Measurements from ENCODE around the gene TMEM183A.

The TMEM183A gene

DNA sequence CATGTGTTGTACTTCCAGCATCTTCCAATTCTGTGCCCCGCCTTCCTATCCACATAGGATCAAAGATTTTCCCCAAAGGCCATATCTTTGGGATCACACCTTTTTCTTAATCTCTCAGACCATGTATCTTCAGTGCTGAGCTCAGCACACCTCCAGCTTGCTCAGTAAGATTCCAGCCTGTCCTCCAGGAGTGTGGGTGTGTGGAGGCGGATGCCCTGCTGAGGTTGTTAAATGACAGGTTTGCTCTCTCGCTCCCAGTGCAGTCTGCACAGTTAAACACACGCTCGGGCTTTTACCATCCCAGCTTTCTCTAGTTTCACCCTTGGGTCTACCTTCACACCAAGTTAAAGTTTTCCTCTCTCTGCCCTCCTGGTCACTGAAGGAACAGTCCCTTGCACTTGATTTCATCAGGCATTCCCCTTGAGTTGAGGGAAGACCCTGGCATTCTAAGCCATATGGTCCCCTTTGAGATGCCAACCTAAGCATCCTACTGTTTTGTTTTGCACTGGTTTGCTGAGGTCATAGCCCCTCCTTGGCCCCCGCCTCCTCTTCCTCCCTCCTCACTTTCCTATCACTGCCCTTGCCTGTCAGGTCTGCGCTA is 64.9 kb downstream of the TMEM183A start:
- DNase-seq (ENCODE audit: low spot score): no peak

GRCh38 chr1:203072911-203073310 is 65.7 kb downstream of the TMEM183A start:
- no peak for DNase-seq (ENCODE audit: low spot score)

GRCh38 chr1:203073469-203073868 is 66.3 kb downstream of the TMEM183A start:
- DNase-seq (ENCODE audit: low spot score): no peak

Data from kidney tubule cell (primary cell).